HepG2 (cell line): Measurements from ENCODE around the gene TENM3. TPM values are rescaled to one million over a fixed set of nuclear protein-coding genes. Genes with fewer than 3 reads are reported as not detected.

Source experiments
- ATAC-seq: fragments of 200-7000 bp; cut with Tn5 transposase; 3 replicates; pipeline ENCODE4 v1.9.1; 2020; ENCODE audit warnings: mild to moderate bottlenecking, moderate library complexity
- BruUV-seq: library from RNA; stranded (reverse); fragments of 400-500 nt; replicated peaks from 2 replicates; lab custom pipeline; 2021; lab: Mats Ljungman, UMichigan
- CTCF ChIA-PET: fragments of 300-600 bp; formaldehyde crosslinking; extraction: SDS; loops from one replicate; lab custom pipeline; 2021; ENCODE audit warnings: low total read pairs, inconsistent platforms, low intra/inter-chr PET ratio; lab: Yijun Ruan, JAX
- POLR2A ChIA-PET: fragments of 350-600 bp; sonication (Branson Sonifier 250); formaldehyde crosslinking; loops from one replicate; lab custom pipeline; 2020; ENCODE audit warnings: antibody characterized with exemption, inconsistent platforms; lab: Yijun Ruan, JAX
- DNase-seq: peaks from one replicate; pipeline ENCODE4 v3.0.0-alpha.2; 2015; ENCODE audit warnings: low spot score
- FAIRE-seq: peaks from 3 replicates; lab custom pipeline; 2011; peaks lifted over from hg19 to GRCh38; lab: Jason Lieb, UNC
- H2AFZ ChIP-seq: one replicate; pipeline ENCODE4 v1.6.1; 2011; ENCODE audit warnings: low read length, inconsistent platforms
- H3K27ac ChIP-seq: fragments of 300-600 bp; 3 replicates; pipeline ENCODE4 v1.8.0; 2011; ENCODE audit warnings: mixed run types, mild to moderate bottlenecking, mixed read lengths, low read length, inconsistent platforms; ENCODE audit not compliant: insufficient read depth; ENCODE audit errors: extremely low read length
- H3K27me3 ChIP-seq, 2 experiments: fragments of 200-600 bp in 1 of 2; 2 replicates in 1 of 2; 3 replicates in 1 of 2; pipeline versions ENCODE4 v1.6.0 to v1.8.0; 2011; ENCODE audit warnings: low read length in 2 of 2, mild to moderate bottlenecking in 2 of 2, moderate library complexity in 2 of 2, inconsistent platforms in 1 of 2; ENCODE audit not compliant: insufficient read depth in 2 of 2, control insufficient read depth in 1 of 2
- H3K36me3 ChIP-seq, 2 experiments: fragments of 200-600 bp in 1 of 2; replicated peaks in 1 of 2; 2 replicates in 1 of 2; 3 replicates in 1 of 2; pipeline versions ENCODE4 v1.5.1 to v1.8.0; 2011; ENCODE audit warnings: low read length in 2 of 2, inconsistent platforms in 1 of 2; ENCODE audit not compliant: insufficient read depth in 2 of 2, control insufficient read depth in 1 of 2
- H3K4me1 ChIP-seq: 2 replicates; pipeline ENCODE4 v1.5.1; 2012; ENCODE audit warnings: low read length, inconsistent platforms; ENCODE audit not compliant: insufficient read depth
- H3K4me2 ChIP-seq: 2 replicates; pipeline ENCODE4 v1.6.0; 2011; ENCODE audit warnings: low read depth, low read length, inconsistent platforms
- H3K4me3 ChIP-seq, 3 experiments: fragments of 200-600 bp in 1 of 3; sonication (generic), shearing (Covaris generic) in 1 of 3; replicated peaks in 1 of 3; 2 replicates each; pipeline ENCODE4 v1.5.1; 2011 to 2016; ENCODE audit warnings: low read length in 3 of 3, inconsistent platforms in 2 of 3, low read depth in 2 of 3, mild to moderate bottlenecking in 2 of 3, control low read depth in 1 of 3, mixed read lengths in 1 of 3; ENCODE audit not compliant: insufficient read depth in 1 of 3
- H3K79me2 ChIP-seq: one replicate; pipeline ENCODE4 v1.6.1; 2011; ENCODE audit warnings: low read length, inconsistent platforms; ENCODE audit not compliant: insufficient read depth
- H3K9ac ChIP-seq: 2 replicates; pipeline ENCODE4 v1.6.0; 2011; ENCODE audit warnings: mild to moderate bottlenecking, low read depth, low read length, inconsistent platforms; ENCODE audit not compliant: insufficient read depth
- H3K9me3 ChIP-seq: 2 replicates; pipeline ENCODE4 v1.5.1; 2012; ENCODE audit warnings: mild to moderate bottlenecking, low read length
- H4K20me1 ChIP-seq: 2 replicates; pipeline ENCODE4 v1.6.0; 2011; ENCODE audit warnings: inconsistent platforms, mild to moderate bottlenecking, low read length, moderate library complexity; ENCODE audit not compliant: insufficient read depth
- AKAP8 ChIP-seq: sonication (generic); formaldehyde crosslinking; IDR thresholded peaks from 2 replicates; pipeline ENCODE4 v1.5.1; 2020; ENCODE audit warnings: mild to moderate bottlenecking, missing genetic modification reagents
- ATAD3A ChIP-seq: sonication (generic); formaldehyde crosslinking; IDR thresholded peaks from 2 replicates; pipeline ENCODE4 v1.4.0; 2020; ENCODE audit warnings: missing genetic modification reagents
- FOXO1 ChIP-seq: sonication (generic); formaldehyde crosslinking; IDR thresholded peaks from 2 replicates; pipeline ENCODE4 v1.4.0; 2020; ENCODE audit warnings: missing genetic modification reagents
- FOXP4 ChIP-seq: sonication (generic); formaldehyde crosslinking; IDR thresholded peaks from 2 replicates; pipeline ENCODE4 v1.4.0; 2020; ENCODE audit warnings: missing genetic modification reagents
- IKZF4 ChIP-seq: sonication (generic); formaldehyde crosslinking; IDR thresholded peaks from 2 replicates; pipeline ENCODE4 v1.5.1; 2020; ENCODE audit warnings: borderline replicate concordance, mild to moderate bottlenecking, low read depth, missing genetic modification reagents; ENCODE audit errors: not compliant biosample characterization
- IRF2 ChIP-seq: IDR thresholded peaks from 2 replicates; pipeline ENCODE4 v1.6.1; 2018; ENCODE audit warnings: missing genetic modification reagents, missing compliant biosample characterization
- IRF9 ChIP-seq: sonication (generic); formaldehyde crosslinking; IDR thresholded peaks from 2 replicates; pipeline ENCODE4 v1.8.0; 2022; ENCODE audit warnings: missing genetic modification reagents, mild to moderate bottlenecking, borderline replicate concordance
- JUN ChIP-seq: sonication (generic); formaldehyde crosslinking; IDR thresholded peaks from 2 replicates; pipeline ENCODE4 v1.4.0; 2020; ENCODE audit warnings: mild to moderate bottlenecking, missing genetic modification reagents
- KLF11 ChIP-seq: IDR thresholded peaks from 2 replicates; pipeline ENCODE4 v1.6.1; 2016; ENCODE audit warnings: missing compliant biosample characterization
- PBX3 ChIP-seq: sonication (generic); formaldehyde crosslinking; IDR thresholded peaks from 2 replicates; pipeline ENCODE4 v1.8.1; 2023; ENCODE audit warnings: missing genetic modification reagents, inconsistent platforms, borderline replicate concordance
- POLR2G ChIP-seq: fragments of 200-400 bp; formaldehyde crosslinking; IDR thresholded peaks from 2 replicates; pipeline ENCODE4 v1.6.1; 2018; ENCODE audit warnings: mild to moderate bottlenecking, low read depth, low read length, moderate library complexity
- PPARG ChIP-seq: conservative IDR thresholded peaks from 2 replicates; pipeline ENCODE4 v1.6.1; 2016; ENCODE audit warnings: missing biosample characterization, missing genetic modification reagents
- PRDM15 ChIP-seq: sonication (generic); formaldehyde crosslinking; IDR thresholded peaks from 2 replicates; pipeline ENCODE4 v1.4.0; 2020; ENCODE audit warnings: missing genetic modification reagents
- TCF7L2 ChIP-seq: IDR thresholded peaks from 2 replicates; pipeline ENCODE4 v1.6.1; 2011; ENCODE audit warnings: mild to moderate bottlenecking, low read depth, low read length, moderate library complexity
- ZNF503 ChIP-seq: sonication (generic); formaldehyde crosslinking; IDR thresholded peaks from 2 replicates; pipeline ENCODE4 v1.4.0; 2020; ENCODE audit warnings: missing genetic modification reagents
- WGBS: methylation state at CpG from one replicate; pipeline ENCODE4 v1.1.6; 2017; ENCODE audit warnings: low lambda C conversion rate; 5-methylcytosine and 5-hydroxymethylcytosine counted together
- in situ Hi-C: cut with HindIII; loops from 2 replicates; pipeline ENCODE4 v1.10.0; 2017; ENCODE audit warnings: low pct_unique_long_range_greater_than_20kb; ENCODE audit not compliant: extremely low pct_ligation_motif_present
- intact Hi-C: fragments of 100-400 bp; cut with micrococcal nuclease; formaldehyde crosslinking; loops from one replicate; pipeline ENCODE4 v1.10.0; 2022; ENCODE audit not compliant: unreplicated experiment
- polyA plus RNA-seq, 8 experiments: library from polyadenylated mRNA; depleted of rRNA in 3 of 8; stranded (reverse) in 7 of 8; unstranded in 1 of 8; fragments of >200 nt; fragmentation: Illumina TruSeq in 4 of 8; extraction: Trizol in 4 of 8; gene quantifications; 2 replicates each; pipeline versions ENCODE4 v1.2.1 to v1.2.3, GENCODE V29; 2011 to 2016; ENCODE audit warnings: low read depth in 4 of 8, missing spikeins in 1 of 8, mixed read lengths in 1 of 8; ENCODE audit not compliant: insufficient read depth in 1 of 8
- total RNA-seq, 5 experiments: library from RNA; depleted of rRNA; stranded (reverse); fragments of >200 nt; fragmentation: Illumina TruSeq; extraction: Trizol; gene quantifications; 2 replicates each; pipeline ENCODE4 v1.2.3, GENCODE V29; 2016; ENCODE audit warnings: low read depth in 1 of 5

The TENM3 gene
- total and polyA plus RNA-seq, 2 of the 13 experiments (the other 11 are each of a cell fraction or from before 2014, with no cell fraction given) = 0.04 TPM; not detected in 1

- no peaks in the 10 kb centered on the region for H3K79me2 ChIP-seq
- no peaks in the 10 kb centered on the region for H3K36me3 ChIP-seq
- no peak overlapping the region for H3K9ac ChIP-seq
- ChIA-PET POLR2A (no interaction called here), CTCF (no interaction called here)
- WGBS = 0% methylated on average over 1 of the region's 1 CpG
- ATAC-seq (no peak), DNase-seq (no peak), FAIRE-seq (no peak)
- H3K9me3 ChIP-seq = no peaks in the 10 kb centered on the region
- BruUV-seq = no TSS peak
- no peaks in the 10 kb centered on the region for H4K20me1 ChIP-seq
- intact Hi-C loops = no loop called here
- no peak overlapping the region for H3K27ac ChIP-seq
- H2AFZ ChIP-seq = no peak overlapping the region
- in situ Hi-C loops = no loop called here
- H3K4me2 ChIP-seq = no peak overlapping the region
- H3K4me3 ChIP-seq = no peak overlapping the region
- H3K4me1 ChIP-seq = no peaks in the 10 kb centered on the region
- H3K27me3 ChIP-seq = no peaks in the 10 kb centered on the region
- TF ChIP-seq POLR2G (no peak), PBX3 (CRISPR knock-in tag) (no peak), KLF11 (CRISPR knock-in tag) (no peak), PPARG (CRISPR knock-in tag) (no peak), TCF7L2 (no peak), IRF9 (no peak), IRF2 (CRISPR knock-in tag) (no peak), FOXO1 (CRISPR knock-in tag) (no peak), AKAP8 (CRISPR knock-in tag) (no peak), JUN (CRISPR knock-in tag) (no peak), ATAD3A (CRISPR knock-in tag) (no peak), ZNF503 (CRISPR knock-in tag) (no peak), PRDM15 (CRISPR knock-in tag) (no peak), FOXP4 (no peak), IKZF4 (CRISPR knock-in tag) (no peak)
These were observed 30.2 kb upstream of the TENM3 start for GRCh38 chr4:182213004-182213403.
